SU-DHL-6 (cell line): ENCODE results near the gene SETD2.

Source experiments
- H2AFZ ChIP-seq: fragments of 200-600 bp; sonication (generic); 2 replicates; pipeline ENCODE4 v1.6.1; 2014; ENCODE audit warnings: low read depth, mild to moderate bottlenecking, moderate library complexity, mixed read lengths, antibody characterized with exemption, low read length; ENCODE audit not compliant: severe bottlenecking
- H3F3A ChIP-seq: fragments of 200-600 bp; shearing (Covaris generic); 2 replicates; pipeline ENCODE4 v1.6.0; 2016; ENCODE audit warnings: antibody characterized with exemption, mild to moderate bottlenecking; ENCODE audit not compliant: insufficient read depth
- H3K27ac ChIP-seq: fragments of 200-600 bp; sonication (generic); 2 replicates; pipeline ENCODE4 v1.5.1; 2016; ENCODE audit warnings: low read depth, mild to moderate bottlenecking, low read length, moderate library complexity, mixed read lengths
- H3K27me3 ChIP-seq: fragments of 200-600 bp; sonication (generic), shearing (Covaris generic); 2 replicates; pipeline ENCODE4 v1.6.0; 2014; ENCODE audit warnings: mild to moderate bottlenecking, low read length
- H3K36me3 ChIP-seq: fragments of 200-600 bp; sonication (generic); 2 replicates; pipeline ENCODE4 v1.6.1; 2014; ENCODE audit warnings: mild to moderate bottlenecking, low read length, mixed read lengths
- H3K4me2 ChIP-seq: fragments of 300-600, 200-600 bp; shearing (Covaris generic), sonication (generic); 2 replicates; pipeline ENCODE4 v1.6.0; 2014; ENCODE audit warnings: low read length, low read depth, mild to moderate bottlenecking; ENCODE audit not compliant: poor library complexity, severe bottlenecking
- H3K4me3 ChIP-seq: fragments of 200-600 bp; sonication (generic); 2 replicates; pipeline ENCODE4 v1.5.1; 2014; ENCODE audit warnings: antibody characterized with exemption, low read length, mild to moderate bottlenecking, mixed read lengths; ENCODE audit not compliant: insufficient read depth, poor library complexity, severe bottlenecking
- H3K79me2 ChIP-seq: fragments of 200-600 bp; sonication (generic); 2 replicates; pipeline ENCODE4 v1.6.1; 2014; ENCODE audit warnings: mild to moderate bottlenecking, low read length, moderate library complexity; ENCODE audit not compliant: insufficient read depth
- H3K9ac ChIP-seq: fragments of 200-600 bp; sonication (generic); 2 replicates; pipeline ENCODE4 v1.7.0; 2014; ENCODE audit warnings: mild to moderate bottlenecking, low read length
- H3K9me2 ChIP-seq: fragments of 200-600 bp; sonication (generic); replicated peaks from 2 replicates; pipeline ENCODE4 v1.6.1; 2014; ENCODE audit warnings: low read length; ENCODE audit not compliant: insufficient read depth
- H3K9me3 ChIP-seq: fragments of 200-600 bp; sonication (generic); 2 replicates; pipeline ENCODE4 v1.6.1; 2014; ENCODE audit warnings: low read length, mixed read lengths; ENCODE audit not compliant: insufficient read depth
- H4K20me1 ChIP-seq: fragments of 200-600 bp; sonication (generic); 2 replicates; pipeline ENCODE4 v1.6.1; 2014; ENCODE audit warnings: low read depth, mild to moderate bottlenecking, antibody characterized with exemption, low read length, moderate library complexity, mixed read lengths
- EZH2phosphoT487 ChIP-seq: fragments of 200-600 bp; sonication (generic), shearing (Covaris generic); conservative IDR thresholded peaks from 2 replicates; pipeline ENCODE4 v1.6.1; 2018; ENCODE audit warnings: mild to moderate bottlenecking, antibody characterized with exemption, low read length, moderate library complexity, mixed read lengths
- TF ChIP-seq, protein P1 (sequence below): fragments of 200-600 bp; sonication (generic); IDR thresholded peaks from one replicate; pipeline ENCODE4 v1.5.1; 2017; ENCODE audit warnings: antibody characterized with exemption, mild to moderate bottlenecking, low read length, moderate library complexity; ENCODE audit not compliant: insufficient read depth, poor library complexity, severe bottlenecking

SETD2 gene

DNA sequence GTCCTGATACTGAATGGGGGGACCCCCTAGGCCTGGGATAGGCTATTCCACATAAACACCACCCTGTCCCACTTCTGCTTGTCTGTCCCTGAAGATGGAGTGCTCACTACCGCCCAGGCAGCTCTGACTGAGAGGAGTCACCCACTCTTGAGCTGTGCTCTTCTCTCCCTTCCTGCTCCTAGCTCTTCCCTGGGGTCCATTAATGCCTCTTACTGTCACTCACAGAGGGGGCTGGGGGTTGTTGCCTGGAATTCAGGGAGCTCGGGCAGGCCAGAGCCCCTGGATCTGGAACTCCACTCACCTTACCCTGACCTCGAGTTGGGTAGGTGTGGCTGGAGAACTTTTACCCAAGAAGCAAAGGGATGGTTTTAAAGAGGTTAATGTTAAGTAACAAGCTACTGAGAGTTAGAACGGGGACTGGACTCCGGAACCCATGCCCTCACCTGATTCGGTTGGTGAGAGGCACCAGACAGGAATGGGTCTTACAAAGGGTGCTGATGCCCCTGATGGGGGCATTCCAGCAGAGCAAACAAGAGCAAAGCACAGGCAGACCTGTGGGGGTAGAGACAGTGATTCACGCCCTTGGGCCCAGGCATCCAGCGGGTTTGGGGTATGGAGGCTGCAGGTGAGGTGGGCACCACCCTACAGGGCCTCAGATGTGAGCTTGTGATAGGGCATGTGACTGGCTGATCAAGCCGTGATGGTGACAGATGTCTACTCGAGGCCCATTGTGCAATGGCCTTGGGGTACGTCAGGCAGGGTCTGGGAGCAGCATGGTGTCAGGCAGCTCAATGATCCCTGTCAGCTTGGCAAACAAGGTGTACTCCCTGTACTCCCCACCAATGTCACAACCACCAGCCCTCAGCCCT lies 179.1 kb downstream of the SETD2 start:
- no peaks in the 10 kb centered on the region for H3K9me3 ChIP-seq
- no peak overlapping the region for H3K9ac ChIP-seq
- no peak overlapping the region for H3K4me3 ChIP-seq
- no peak overlapping the region for H3K4me2 ChIP-seq
- TF ChIP-seq, protein P1, sequence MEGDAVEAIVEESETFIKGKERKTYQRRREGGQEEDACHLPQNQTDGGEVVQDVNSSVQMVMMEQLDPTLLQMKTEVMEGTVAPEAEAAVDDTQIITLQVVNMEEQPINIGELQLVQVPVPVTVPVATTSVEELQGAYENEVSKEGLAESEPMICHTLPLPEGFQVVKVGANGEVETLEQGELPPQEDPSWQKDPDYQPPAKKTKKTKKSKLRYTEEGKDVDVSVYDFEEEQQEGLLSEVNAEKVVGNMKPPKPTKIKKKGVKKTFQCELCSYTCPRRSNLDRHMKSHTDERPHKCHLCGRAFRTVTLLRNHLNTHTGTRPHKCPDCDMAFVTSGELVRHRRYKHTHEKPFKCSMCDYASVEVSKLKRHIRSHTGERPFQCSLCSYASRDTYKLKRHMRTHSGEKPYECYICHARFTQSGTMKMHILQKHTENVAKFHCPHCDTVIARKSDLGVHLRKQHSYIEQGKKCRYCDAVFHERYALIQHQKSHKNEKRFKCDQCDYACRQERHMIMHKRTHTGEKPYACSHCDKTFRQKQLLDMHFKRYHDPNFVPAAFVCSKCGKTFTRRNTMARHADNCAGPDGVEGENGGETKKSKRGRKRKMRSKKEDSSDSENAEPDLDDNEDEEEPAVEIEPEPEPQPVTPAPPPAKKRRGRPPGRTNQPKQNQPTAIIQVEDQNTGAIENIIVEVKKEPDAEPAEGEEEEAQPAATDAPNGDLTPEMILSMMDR = no peak
- no peak for TF ChIP-seq EZH2phosphoT487
- H4K20me1 ChIP-seq = no peaks in the 10 kb centered on the region
- H3K9me2 ChIP-seq = no peaks in the 10 kb centered on the region
- H3F3A ChIP-seq = no peaks in the 10 kb centered on the region
- H3K36me3 ChIP-seq = no peaks in the 10 kb centered on the region
- no peaks in the 10 kb centered on the region for H3K27me3 ChIP-seq
- H2AFZ ChIP-seq = no peak overlapping the region
- H3K79me2 ChIP-seq = peaks cover 10% of the 10 kb centered on the region; the same call in 1 of the 2 replicates
- no peak overlapping the region for H3K27ac ChIP-seq

DNA sequence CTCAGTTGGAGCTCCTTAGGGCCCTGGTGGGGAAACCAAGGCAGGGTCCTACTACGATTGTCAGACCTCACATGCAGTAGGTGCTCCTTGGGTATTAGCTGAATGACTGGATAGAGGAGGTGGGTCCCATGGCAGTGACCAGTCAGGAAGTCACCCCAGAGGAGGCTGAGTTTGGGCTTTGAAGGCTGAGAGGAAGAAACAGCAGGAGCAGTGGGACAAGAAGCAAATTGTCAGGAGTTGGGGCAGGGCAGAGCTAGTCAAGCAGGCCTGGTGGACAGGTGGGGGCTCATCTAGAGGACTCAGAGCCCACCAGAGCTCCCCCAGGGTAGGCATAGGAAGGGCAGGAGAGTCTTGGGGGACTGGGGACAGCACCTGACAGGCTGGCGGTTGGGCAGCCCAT lies 181.4 kb downstream of the SETD2 start:
- H3K36me3 ChIP-seq = no peaks in the 10 kb centered on the region
- H3K9ac ChIP-seq = no peak overlapping the region
- H3K79me2 ChIP-seq = peaks cover 10% of the 10 kb centered on the region; the same call in 1 of the 2 replicates
- H4K20me1 ChIP-seq = no peaks in the 10 kb centered on the region
- no peaks in the 10 kb centered on the region for H3K27me3 ChIP-seq
- no peaks in the 10 kb centered on the region for H3F3A ChIP-seq
- TF ChIP-seq, protein P1 = no peak
- TF ChIP-seq EZH2phosphoT487 = no peak
- no peak overlapping the region for H3K4me3 ChIP-seq
- no peaks in the 10 kb centered on the region for H3K9me2 ChIP-seq
- H2AFZ ChIP-seq = no peak overlapping the region
- no peaks in the 10 kb centered on the region for H3K9me3 ChIP-seq
- H3K4me2 ChIP-seq = no peak overlapping the region
- H3K27ac ChIP-seq = no peak overlapping the region

DNA sequence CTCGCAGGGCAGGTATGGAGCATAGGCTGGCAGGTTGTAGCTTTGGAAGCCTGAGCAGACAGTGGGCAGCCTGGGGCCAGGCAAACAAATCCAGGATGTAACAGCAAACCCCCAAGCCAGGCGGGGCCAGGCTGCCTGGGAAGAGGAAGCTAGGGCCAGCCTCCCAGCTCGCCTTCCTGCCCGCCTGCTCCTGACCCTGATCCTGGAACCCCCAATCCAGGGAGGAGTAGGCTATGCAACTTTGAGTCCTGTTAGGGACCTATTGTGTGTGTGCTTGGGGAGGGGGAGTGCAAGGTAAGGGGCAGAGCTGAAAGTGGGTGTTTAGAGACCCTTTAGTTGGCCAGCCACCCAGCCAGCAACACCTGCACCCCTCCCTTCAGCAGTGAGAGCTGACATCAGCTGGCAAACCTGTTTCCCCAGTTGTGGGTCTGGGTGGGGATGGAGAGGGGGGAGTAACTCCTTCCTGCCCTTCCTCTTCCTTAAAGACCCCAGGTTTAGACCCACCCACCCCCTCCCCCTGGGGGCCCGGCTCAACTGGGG lies 181.9 kb downstream of the SETD2 start:
- Histone ChIP-seq H3K9ac (no peak overlapping the region), H3K9me3 (no peaks in the 10 kb centered on the region), H3F3A (no peaks in the 10 kb centered on the region), H3K27me3 (no peaks in the 10 kb centered on the region), H3K79me2 (peaks cover 10% of the 10 kb centered on the region; the same call in 1 of the 2 replicates), H3K36me3 (no peaks in the 10 kb centered on the region), H4K20me1 (no peaks in the 10 kb centered on the region), H3K27ac (no peak overlapping the region), H2AFZ (no peak overlapping the region), H3K9me2 (no peaks in the 10 kb centered on the region), H3K4me2 (no peak overlapping the region), H3K4me3 (no peak overlapping the region)
- TF ChIP-seq EZH2phosphoT487 = no peak
- TF ChIP-seq, protein P1 = no peak
